Lower leg skin (tissue), 3 donors: Measurements from ENCODE around the gene COPG1.

Experiments used
- POLR2A ChIP-seq, 2 donors: fragments of 450-650 bp; IDR thresholded peaks; one replicate each; pipeline ENCODE4 v1.6.1; 2016 to 2017; ENCODE audit warnings: antibody characterized with exemption in 2 of 2, mild to moderate bottlenecking in 1 of 2, moderate library complexity in 1 of 2
- TF ChIP-seq, protein P1 (sequence below), 3 donors: fragments of 450-650 bp; IDR thresholded peaks; one replicate each; pipeline ENCODE4 v1.5.1; 2016; ENCODE audit warnings: antibody characterized with exemption in 3 of 3, mild to moderate bottlenecking in 3 of 3, moderate library complexity in 2 of 3

DNA sequence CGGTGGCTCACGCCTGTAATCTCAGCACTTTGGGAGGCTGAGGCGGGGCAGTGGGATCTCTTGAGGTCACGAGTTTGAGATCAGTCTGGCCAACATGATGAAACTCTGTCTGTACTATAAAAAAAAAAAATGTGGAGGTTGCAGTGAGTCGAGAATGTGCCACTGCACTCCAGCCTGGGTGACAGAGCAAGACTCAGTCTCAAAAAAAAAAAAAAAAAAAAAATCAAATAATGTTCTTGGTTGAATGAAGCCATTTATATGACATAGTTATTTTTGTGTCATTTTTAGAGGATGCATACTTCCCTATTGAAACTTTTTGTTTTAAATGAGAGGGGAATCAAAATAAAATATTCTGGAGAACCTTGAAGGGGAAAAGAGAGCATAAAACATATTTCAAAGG, 32.3 kb downstream of the COPG1 start:
- TF ChIP-seq, protein P1, sequence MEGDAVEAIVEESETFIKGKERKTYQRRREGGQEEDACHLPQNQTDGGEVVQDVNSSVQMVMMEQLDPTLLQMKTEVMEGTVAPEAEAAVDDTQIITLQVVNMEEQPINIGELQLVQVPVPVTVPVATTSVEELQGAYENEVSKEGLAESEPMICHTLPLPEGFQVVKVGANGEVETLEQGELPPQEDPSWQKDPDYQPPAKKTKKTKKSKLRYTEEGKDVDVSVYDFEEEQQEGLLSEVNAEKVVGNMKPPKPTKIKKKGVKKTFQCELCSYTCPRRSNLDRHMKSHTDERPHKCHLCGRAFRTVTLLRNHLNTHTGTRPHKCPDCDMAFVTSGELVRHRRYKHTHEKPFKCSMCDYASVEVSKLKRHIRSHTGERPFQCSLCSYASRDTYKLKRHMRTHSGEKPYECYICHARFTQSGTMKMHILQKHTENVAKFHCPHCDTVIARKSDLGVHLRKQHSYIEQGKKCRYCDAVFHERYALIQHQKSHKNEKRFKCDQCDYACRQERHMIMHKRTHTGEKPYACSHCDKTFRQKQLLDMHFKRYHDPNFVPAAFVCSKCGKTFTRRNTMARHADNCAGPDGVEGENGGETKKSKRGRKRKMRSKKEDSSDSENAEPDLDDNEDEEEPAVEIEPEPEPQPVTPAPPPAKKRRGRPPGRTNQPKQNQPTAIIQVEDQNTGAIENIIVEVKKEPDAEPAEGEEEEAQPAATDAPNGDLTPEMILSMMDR (IDR thresholded peaks at IDR 0.05), result no peak
- no peak for TF ChIP-seq POLR2A (IDR thresholded peaks at IDR 0.05)
